GM21528 (cell line): ENCODE results near the gene FAR1.

Experiments
- ATAC-seq: cut with Tn5 transposase; IDR thresholded peaks from one replicate; pipeline ENCODE4 v1.9.1; 2021; ENCODE audit warnings: mild to moderate bottlenecking, moderate library complexity; ENCODE audit not compliant: unreplicated experiment, low FRiP score

The FAR1 gene

GRCh38 chr11:13775471-13775870 is 107.0 kb downstream of the FAR1 start:
- no peak for ATAC-seq

- ATAC-seq, result no peak
Measured at GRCh38 chr11:13776134-13776815, 107.8 kb downstream of the FAR1 start.

- ATAC-seq, result no peak
Measured at GRCh38 chr11:13777341-13777985, 109.0 kb downstream of the FAR1 start.

GRCh38 chr11:13778345-13778744 is 109.9 kb downstream of the FAR1 start:
- no peak for ATAC-seq

GRCh38 chr11:13781153-13781552 is 112.7 kb downstream of the FAR1 start:
- no peak for ATAC-seq
